HCT116 (cell line): ENCODE measurements around the gene KCNIP4. TPM values are rescaled to one million over a fixed set of nuclear protein-coding genes. Genes with fewer than 3 reads are reported as not detected.

Source experiments
- ATAC-seq: fragments of 200-7000 bp; cut with Tn5 transposase; 2 replicates; pipeline ENCODE4 v1.9.1; 2020; ENCODE audit warnings: mild to moderate bottlenecking, moderate library complexity
- BruUV-seq: library from RNA; stranded (reverse); fragments of 400-500 nt; replicated peaks from 2 replicates; lab custom pipeline; 2021; lab: Mats Ljungman, UMichigan
- CTCF ChIA-PET: fragments of 300-600 bp; sonication (Branson Sonifier 250); formaldehyde crosslinking; loops from one replicate; lab custom pipeline; 2021; ENCODE audit warnings: antibody characterized with exemption; lab: Charles Lee
- POLR2A ChIA-PET: fragments of 300-600, 350-600 bp; sonication (Branson Sonifier 250); formaldehyde crosslinking; loops from one replicate; lab custom pipeline; 2021; ENCODE audit warnings: antibody characterized with exemption; lab: Charles Lee
- RAD21 ChIA-PET, 2 experiments: fragments of 300-600 bp; sonication (Branson Sonifier 250); formaldehyde crosslinking; loops; one replicate each; lab custom pipeline; 2023; ENCODE audit warnings: low total read pairs in 2 of 2; ENCODE audit not compliant: uncharacterized antibody in 2 of 2, unreplicated experiment in 2 of 2, low non-redundant PET in 1 of 2; lab: Charles Lee
- DNase-seq: peaks from one replicate; pipeline ENCODE4 v3.0.0-alpha.2; 2010; ENCODE audit warnings: low read depth, low spot score
- H2AFZ ChIP-seq: fragments of 200-600 bp; shearing (Covaris generic), sonication (generic); 2 replicates; pipeline ENCODE4 v1.6.1; 2017; ENCODE audit warnings: low read depth, mixed run types, mixed read lengths, antibody characterized with exemption, low read length; ENCODE audit not compliant: poor library complexity, severe bottlenecking
- H3K27ac ChIP-seq: 2 replicates; pipeline ENCODE4 v1.5.1; 2012; ENCODE audit warnings: low read depth, low read length
- H3K27me3 ChIP-seq: fragments of 200-600 bp; sonication (generic); 2 replicates; pipeline ENCODE4 v1.6.1; 2016; ENCODE audit warnings: mixed run types, low read length, mixed read lengths; ENCODE audit not compliant: insufficient read depth
- H3K36me3 ChIP-seq, 2 experiments: fragments of 200-500 bp in 1 of 2; fragments of 200-600 bp in 1 of 2; sonication (Bioruptor generic) in 1 of 2; sonication (generic) in 1 of 2; 2 replicates each; pipeline versions ENCODE4 v1.5.1 to v1.6.1; 2014 to 2016; ENCODE audit warnings: low read length in 2 of 2, inconsistent platforms in 1 of 2, mixed read lengths in 1 of 2, mixed run types in 1 of 2; ENCODE audit not compliant: insufficient read depth in 2 of 2, control insufficient read depth in 1 of 2
- H3K4me1 ChIP-seq, 2 experiments: fragments of 200-600 bp in 1 of 2; sonication (generic) in 1 of 2; 2 replicates each; pipeline versions ENCODE4 v1.5.1 to v1.6.1; 2012 to 2017; ENCODE audit warnings: low read length in 2 of 2, inconsistent platforms in 1 of 2, mild to moderate bottlenecking in 1 of 2, mixed read lengths in 1 of 2, mixed run types in 1 of 2, moderate library complexity in 1 of 2; ENCODE audit not compliant: insufficient read depth in 2 of 2, control insufficient read depth in 1 of 2
- H3K4me2 ChIP-seq: fragments of 200-600 bp; sonication (generic); 2 replicates; pipeline ENCODE4 v1.6.1; 2017; ENCODE audit warnings: mixed run types, low read length, mixed read lengths
- H3K4me3 ChIP-seq, 2 experiments: fragments of 200-600 bp in 1 of 2; sonication (generic) in 1 of 2; replicated peaks in 1 of 2; 2 replicates each; pipeline ENCODE4 v1.5.1; 2011 to 2016; ENCODE audit warnings: low read length in 2 of 2, control low read depth in 1 of 2, low read depth in 1 of 2, mild to moderate bottlenecking in 1 of 2, mixed read lengths in 1 of 2, mixed run types in 1 of 2
- H3K79me2 ChIP-seq: fragments of 200-600 bp; sonication (generic); 2 replicates; pipeline ENCODE4 v1.6.1; 2017; ENCODE audit warnings: mild to moderate bottlenecking, mixed run types, low read length, moderate library complexity, mixed read lengths; ENCODE audit not compliant: insufficient read depth
- H3K9ac ChIP-seq: fragments of 200-600 bp; sonication (generic); 2 replicates; pipeline ENCODE4 v1.6.1; 2016; ENCODE audit warnings: low read length, mixed read lengths
- H3K9me2 ChIP-seq: fragments of 200-600 bp; sonication (generic), shearing (Covaris generic); 2 replicates; pipeline ENCODE4 v1.6.1; 2017; ENCODE audit warnings: mixed run types, mild to moderate bottlenecking, moderate library complexity; ENCODE audit not compliant: insufficient read depth
- H3K9me3 ChIP-seq, 2 experiments: fragments of 200-500 bp in 1 of 2; fragments of 200-600 bp in 1 of 2; sonication (Bioruptor generic) in 1 of 2; sonication (generic) in 1 of 2; 2 replicates each; pipeline ENCODE4 v1.6.1; 2014 to 2017; ENCODE audit warnings: low read length in 2 of 2, mixed read lengths in 2 of 2, inconsistent platforms in 1 of 2, low read depth in 1 of 2, mild to moderate bottlenecking in 1 of 2, mixed run types in 1 of 2, moderate library complexity in 1 of 2; ENCODE audit not compliant: control insufficient read depth in 1 of 2, insufficient read depth in 1 of 2
- H4K20me1 ChIP-seq: fragments of 200-600 bp; sonication (generic), shearing (Covaris generic); 2 replicates; pipeline ENCODE4 v1.6.1; 2017; ENCODE audit warnings: mixed run types, mild to moderate bottlenecking, moderate library complexity; ENCODE audit not compliant: insufficient read depth
- CEBPB ChIP-seq: IDR thresholded peaks from 2 replicates; pipeline ENCODE4 v1.6.1; 2012; ENCODE audit warnings: low read depth
- EGR1 ChIP-seq: IDR thresholded peaks from 2 replicates; pipeline ENCODE4 v1.6.1; 2012; ENCODE audit warnings: low read depth
- EZH2phosphoT487 ChIP-seq: fragments of 200-600 bp; IDR thresholded peaks from 2 replicates; pipeline ENCODE4 v1.6.1; 2018; ENCODE audit warnings: antibody characterized with exemption, borderline replicate concordance
- FOSL1 ChIP-seq: IDR thresholded peaks from 2 replicates; pipeline ENCODE4 v1.6.1; 2012; ENCODE audit warnings: low read depth
- JUND ChIP-seq: IDR thresholded peaks from 2 replicates; pipeline ENCODE4 v1.6.1; 2012
- POLR2A ChIP-seq: IDR thresholded peaks from 2 replicates; pipeline ENCODE4 v1.7.0; 2011; ENCODE audit warnings: borderline replicate concordance; ENCODE audit not compliant: insufficient read depth, insufficient read length; ENCODE audit errors: extremely low read depth
- RAD21 ChIP-seq: IDR thresholded peaks from 2 replicates; pipeline ENCODE4 v1.6.1; 2012; ENCODE audit warnings: low read depth, mild to moderate bottlenecking
- SP1 ChIP-seq: IDR thresholded peaks from 2 replicates; pipeline ENCODE4 v1.6.1; 2012; ENCODE audit warnings: low read depth
- SRF ChIP-seq: IDR thresholded peaks from 2 replicates; pipeline ENCODE4 v1.6.1; 2012; ENCODE audit warnings: low read depth
- intact Hi-C: fragments of 100-400 bp; cut with micrococcal nuclease; formaldehyde crosslinking; loops from 2 replicates; pipeline ENCODE4 v1.10.0; 2022
- total RNA-seq: library from RNA; stranded (reverse); gene quantifications from one replicate; pipeline ENCODE4 v1.2.1, GENCODE V29; 2021; ENCODE audit not compliant: unreplicated experiment
- TF ChIP-seq, protein P1 (sequence below): IDR thresholded peaks from 2 replicates; pipeline ENCODE4 v1.6.1; 2012; ENCODE audit warnings: low read depth
- TF ChIP-seq, protein P2 (sequence below): IDR thresholded peaks from 2 replicates; pipeline ENCODE4 v1.6.1; 2012
- TF ChIP-seq, protein P3 (sequence below): IDR thresholded peaks from 2 replicates; pipeline ENCODE4 v1.6.1; 2012
- TF ChIP-seq, protein P4 (sequence below): IDR thresholded peaks from 2 replicates; pipeline ENCODE4 v1.6.1; 2011; ENCODE audit warnings: mild to moderate bottlenecking, low read length, moderate library complexity; ENCODE audit not compliant: insufficient replicate concordance; ENCODE audit errors: extremely low read depth

The KCNIP4 gene
- total RNA-seq, 1 experiment from 2014 or later, result not detected

DNA sequence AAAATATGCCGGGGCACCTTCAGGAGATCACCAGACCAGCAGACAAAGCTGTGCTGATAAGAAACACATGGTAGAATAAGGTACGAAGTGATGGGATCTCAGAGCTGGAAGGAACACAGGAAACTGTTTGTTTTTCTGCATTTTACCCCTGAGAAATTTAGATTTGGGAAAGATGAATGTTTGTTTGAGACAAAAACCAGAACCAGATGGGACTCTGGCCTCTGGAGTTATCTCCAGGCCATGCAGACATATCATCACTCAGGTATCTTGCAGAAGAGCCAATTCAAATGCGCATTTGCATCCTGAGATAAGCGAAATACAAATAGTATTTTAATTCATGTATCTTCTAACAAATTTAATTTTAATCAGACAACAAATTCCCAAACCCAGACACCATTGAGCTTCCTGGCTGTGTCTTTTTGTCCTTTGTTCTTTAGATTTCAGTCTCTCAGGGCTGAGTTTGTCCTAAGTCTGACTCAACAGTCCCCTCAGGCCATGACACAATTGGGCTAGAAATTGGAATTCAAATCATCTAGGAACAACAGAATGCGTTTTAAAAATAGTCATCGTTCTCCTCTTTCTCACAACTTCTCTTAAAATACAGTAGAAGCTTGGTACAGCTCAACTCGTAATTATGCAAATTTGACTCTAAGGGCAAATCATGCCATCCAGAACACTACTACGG is 1089.3 kb downstream of the KCNIP4 start:
- CTCF ChIA-PET, result no interaction called here
- no peak for ATAC-seq

More for the DNA sequence above, 1089.3 kb downstream of the KCNIP4 start:
- Histone ChIP-seq H3K27me3 (no peaks in the 10 kb centered on the region), H3K36me3 (no peaks in the 10 kb centered on the region), H3K9me3 (no peaks in the 10 kb centered on the region; a peak in 2 of 4 replicates), H3K79me2 (no peaks in the 10 kb centered on the region), H3K9me2 (no peaks in the 10 kb centered on the region), H2AFZ (no peak overlapping the region), H4K20me1 (no peaks in the 10 kb centered on the region), H3K9ac (no peak overlapping the region), H3K27ac (no peak overlapping the region), H3K4me1 (no peaks in the 10 kb centered on the region), H3K4me2 (no peak overlapping the region), H3K4me3 (no peak overlapping the region)
- no peak for DNase-seq
- RAD21 ChIA-PET, result no interaction called here
- intact Hi-C loops, result no loop called here
- no TSS peak for BruUV-seq
- no peak for TF ChIP-seq FOSL1
- TF ChIP-seq, protein P1, sequence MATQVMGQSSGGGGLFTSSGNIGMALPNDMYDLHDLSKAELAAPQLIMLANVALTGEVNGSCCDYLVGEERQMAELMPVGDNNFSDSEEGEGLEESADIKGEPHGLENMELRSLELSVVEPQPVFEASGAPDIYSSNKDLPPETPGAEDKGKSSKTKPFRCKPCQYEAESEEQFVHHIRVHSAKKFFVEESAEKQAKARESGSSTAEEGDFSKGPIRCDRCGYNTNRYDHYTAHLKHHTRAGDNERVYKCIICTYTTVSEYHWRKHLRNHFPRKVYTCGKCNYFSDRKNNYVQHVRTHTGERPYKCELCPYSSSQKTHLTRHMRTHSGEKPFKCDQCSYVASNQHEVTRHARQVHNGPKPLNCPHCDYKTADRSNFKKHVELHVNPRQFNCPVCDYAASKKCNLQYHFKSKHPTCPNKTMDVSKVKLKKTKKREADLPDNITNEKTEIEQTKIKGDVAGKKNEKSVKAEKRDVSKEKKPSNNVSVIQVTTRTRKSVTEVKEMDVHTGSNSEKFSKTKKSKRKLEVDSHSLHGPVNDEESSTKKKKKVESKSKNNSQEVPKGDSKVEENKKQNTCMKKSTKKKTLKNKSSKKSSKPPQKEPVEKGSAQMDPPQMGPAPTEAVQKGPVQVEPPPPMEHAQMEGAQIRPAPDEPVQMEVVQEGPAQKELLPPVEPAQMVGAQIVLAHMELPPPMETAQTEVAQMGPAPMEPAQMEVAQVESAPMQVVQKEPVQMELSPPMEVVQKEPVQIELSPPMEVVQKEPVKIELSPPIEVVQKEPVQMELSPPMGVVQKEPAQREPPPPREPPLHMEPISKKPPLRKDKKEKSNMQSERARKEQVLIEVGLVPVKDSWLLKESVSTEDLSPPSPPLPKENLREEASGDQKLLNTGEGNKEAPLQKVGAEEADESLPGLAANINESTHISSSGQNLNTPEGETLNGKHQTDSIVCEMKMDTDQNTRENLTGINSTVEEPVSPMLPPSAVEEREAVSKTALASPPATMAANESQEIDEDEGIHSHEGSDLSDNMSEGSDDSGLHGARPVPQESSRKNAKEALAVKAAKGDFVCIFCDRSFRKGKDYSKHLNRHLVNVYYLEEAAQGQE, result no peak
- no peak for TF ChIP-seq EGR1
- TF ChIP-seq, protein P2, sequence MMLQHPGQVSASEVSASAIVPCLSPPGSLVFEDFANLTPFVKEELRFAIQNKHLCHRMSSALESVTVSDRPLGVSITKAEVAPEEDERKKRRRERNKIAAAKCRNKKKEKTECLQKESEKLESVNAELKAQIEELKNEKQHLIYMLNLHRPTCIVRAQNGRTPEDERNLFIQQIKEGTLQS, result no peak
- TF ChIP-seq POLR2A, result no peak
- TF ChIP-seq, protein P3, sequence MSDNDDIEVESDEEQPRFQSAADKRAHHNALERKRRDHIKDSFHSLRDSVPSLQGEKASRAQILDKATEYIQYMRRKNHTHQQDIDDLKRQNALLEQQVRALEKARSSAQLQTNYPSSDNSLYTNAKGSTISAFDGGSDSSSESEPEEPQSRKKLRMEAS, result no peak
- TF ChIP-seq RAD21, result no peak
- TF ChIP-seq JUND, result no peak
- no peak for TF ChIP-seq CEBPB
- TF ChIP-seq SRF, result no peak
- no peak for TF ChIP-seq SP1
- TF ChIP-seq, protein P4, sequence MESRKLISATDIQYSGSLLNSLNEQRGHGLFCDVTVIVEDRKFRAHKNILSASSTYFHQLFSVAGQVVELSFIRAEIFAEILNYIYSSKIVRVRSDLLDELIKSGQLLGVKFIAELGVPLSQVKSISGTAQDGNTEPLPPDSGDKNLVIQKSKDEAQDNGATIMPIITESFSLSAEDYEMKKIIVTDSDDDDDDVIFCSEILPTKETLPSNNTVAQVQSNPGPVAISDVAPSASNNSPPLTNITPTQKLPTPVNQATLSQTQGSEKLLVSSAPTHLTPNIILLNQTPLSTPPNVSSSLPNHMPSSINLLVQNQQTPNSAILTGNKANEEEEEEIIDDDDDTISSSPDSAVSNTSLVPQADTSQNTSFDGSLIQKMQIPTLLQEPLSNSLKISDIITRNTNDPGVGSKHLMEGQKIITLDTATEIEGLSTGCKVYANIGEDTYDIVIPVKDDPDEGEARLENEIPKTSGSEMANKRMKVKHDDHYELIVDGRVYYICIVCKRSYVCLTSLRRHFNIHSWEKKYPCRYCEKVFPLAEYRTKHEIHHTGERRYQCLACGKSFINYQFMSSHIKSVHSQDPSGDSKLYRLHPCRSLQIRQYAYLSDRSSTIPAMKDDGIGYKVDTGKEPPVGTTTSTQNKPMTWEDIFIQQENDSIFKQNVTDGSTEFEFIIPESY, result no peak
- no peak for TF ChIP-seq EZH2phosphoT487
- POLR2A ChIA-PET, result no interaction called here
